ENCODE results near the gene PEX7. TPM values are rescaled to one million over a fixed set of nuclear protein-coding genes. Genes with fewer than 3 reads are reported as not detected.

Gene PEX7
- total and polyA plus RNA-seq, 2 donors from 2014 or later: 10.6 to 21.3 TPM

DNA sequence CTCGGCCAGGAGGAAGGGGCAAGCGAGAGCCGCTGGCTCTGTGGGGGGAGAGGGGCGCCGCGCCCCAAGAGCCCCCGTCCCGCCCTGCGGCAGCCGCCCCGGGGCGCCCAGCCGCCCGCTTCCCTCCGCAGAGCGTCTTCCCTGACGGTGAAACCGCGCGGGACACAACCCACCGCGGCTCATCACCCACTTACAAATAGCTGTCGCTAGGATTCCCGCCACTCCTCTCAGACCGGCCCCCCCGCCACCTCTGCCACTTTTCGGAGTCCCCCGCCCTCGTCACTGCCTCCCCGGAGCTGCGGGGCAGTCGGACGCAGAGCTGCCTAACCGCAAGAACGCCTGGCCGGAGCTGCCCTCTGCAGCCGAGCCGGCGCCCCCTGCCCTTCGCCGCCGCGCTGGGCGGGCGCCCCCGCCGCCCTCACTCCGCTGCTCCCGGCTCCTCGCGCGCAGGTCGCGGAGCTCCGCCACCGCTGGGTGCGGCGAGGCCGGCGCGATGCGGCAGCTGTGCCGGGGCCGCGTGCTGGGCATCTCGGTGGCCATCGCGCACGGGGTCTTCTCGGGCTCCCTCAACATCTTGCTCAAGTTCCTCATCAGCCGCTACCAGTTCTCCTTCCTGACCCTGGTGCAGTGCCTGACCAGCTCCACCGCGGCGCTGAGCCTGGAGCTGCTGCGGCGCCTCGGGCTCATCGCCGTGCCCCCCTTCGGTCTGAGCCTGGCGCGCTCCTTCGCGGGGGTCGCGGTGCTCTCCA is 99.7 kb downstream of the PEX7 start, which contains the start of gene SLC35D3:
TSS of gene SLC35D3 (plus strand) at position 366 of the 749 bp plus-strand sequence. CDS start at position 494, 128 bp downstream.
- peak within 1 kb of the TSS in 2 of 3 donors; percentile 40 to 50 for H3K4me3 ChIP-seq (ENCODE audit: low read length in 3 of 3)
- peak in 4 of 5 donors; percentile 49 to 69 (median 52) for DNase-seq
- no peaks in the 10 kb centered on the region for H3K9me3 ChIP-seq (ENCODE audit: control insufficient read depth in 2 of 3, insufficient read depth in 1 of 3, low read length in 3 of 3)
- peaks cover 3 to 16% (median 10%) of the 10 kb centered on the region in 3 donors for H3K4me1 ChIP-seq (ENCODE audit: control insufficient read depth in 2 of 3, insufficient read depth in 2 of 3, low read depth in 1 of 3, low read length in 3 of 3)
- peaks cover 21% of the 10 kb centered on the region for H3K27me3 ChIP-seq (ENCODE audit: control insufficient read depth, insufficient read depth, low read length)
- intact Hi-C loops (cut with DNase I): no loop called here
- TF ChIP-seq, protein P1, sequence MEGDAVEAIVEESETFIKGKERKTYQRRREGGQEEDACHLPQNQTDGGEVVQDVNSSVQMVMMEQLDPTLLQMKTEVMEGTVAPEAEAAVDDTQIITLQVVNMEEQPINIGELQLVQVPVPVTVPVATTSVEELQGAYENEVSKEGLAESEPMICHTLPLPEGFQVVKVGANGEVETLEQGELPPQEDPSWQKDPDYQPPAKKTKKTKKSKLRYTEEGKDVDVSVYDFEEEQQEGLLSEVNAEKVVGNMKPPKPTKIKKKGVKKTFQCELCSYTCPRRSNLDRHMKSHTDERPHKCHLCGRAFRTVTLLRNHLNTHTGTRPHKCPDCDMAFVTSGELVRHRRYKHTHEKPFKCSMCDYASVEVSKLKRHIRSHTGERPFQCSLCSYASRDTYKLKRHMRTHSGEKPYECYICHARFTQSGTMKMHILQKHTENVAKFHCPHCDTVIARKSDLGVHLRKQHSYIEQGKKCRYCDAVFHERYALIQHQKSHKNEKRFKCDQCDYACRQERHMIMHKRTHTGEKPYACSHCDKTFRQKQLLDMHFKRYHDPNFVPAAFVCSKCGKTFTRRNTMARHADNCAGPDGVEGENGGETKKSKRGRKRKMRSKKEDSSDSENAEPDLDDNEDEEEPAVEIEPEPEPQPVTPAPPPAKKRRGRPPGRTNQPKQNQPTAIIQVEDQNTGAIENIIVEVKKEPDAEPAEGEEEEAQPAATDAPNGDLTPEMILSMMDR (IDR thresholded peaks at IDR 0.05; ENCODE audit: borderline replicate concordance, extremely low read depth, insufficient read depth): no peak
- H3K9ac ChIP-seq (ENCODE audit: low read length in 3 of 3): no peak within 1 kb of the TSS
- FAIRE-seq: no peak
- no peaks in the 10 kb centered on the region for H3K36me3 ChIP-seq (ENCODE audit: control insufficient read depth in 2 of 3, insufficient read depth in 3 of 3, low read length in 3 of 3)
- H3K27ac ChIP-seq (ENCODE audit: low read depth in 2 of 2, low read length in 2 of 2): no peak within 1 kb of the TSS

DNA sequence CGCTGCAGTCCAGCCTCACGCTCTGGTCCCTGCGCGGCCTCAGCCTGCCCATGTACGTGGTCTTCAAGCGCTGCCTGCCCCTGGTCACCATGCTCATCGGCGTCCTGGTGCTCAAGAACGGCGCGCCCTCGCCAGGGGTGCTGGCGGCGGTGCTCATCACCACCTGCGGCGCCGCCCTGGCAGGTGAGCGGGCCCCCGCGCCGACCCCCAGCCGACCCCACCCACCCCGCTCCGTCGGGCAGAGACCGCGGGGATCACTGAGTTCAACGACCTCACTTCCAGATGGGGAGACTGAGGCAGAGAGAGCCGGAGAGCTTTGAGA is 100.3 kb downstream of the PEX7 start:
- Histone ChIP-seq H3K9me3 (ENCODE audit: control insufficient read depth in 2 of 3, insufficient read depth in 1 of 3, low read length in 3 of 3) (no peaks in the 10 kb centered on the region), H3K9ac (ENCODE audit: low read length in 3 of 3) (no peak overlapping the region), H3K4me3 (ENCODE audit: low read length in 3 of 3) (no peak overlapping the region), H3K4me1 (ENCODE audit: control insufficient read depth in 2 of 3, insufficient read depth in 2 of 3, low read depth in 1 of 3, low read length in 3 of 3) (peaks cover 3 to 16% (median 10%) of the 10 kb centered on the region in 3 donors), H3K36me3 (ENCODE audit: control insufficient read depth in 2 of 3, insufficient read depth in 3 of 3, low read length in 3 of 3) (no peaks in the 10 kb centered on the region), H3K27ac (ENCODE audit: low read depth in 2 of 2, low read length in 2 of 2) (no peak overlapping the region), H3K27me3 (ENCODE audit: control insufficient read depth, insufficient read depth, low read length) (peaks cover 21% of the 10 kb centered on the region)
- intact Hi-C loops (cut with DNase I): no loop called here
- FAIRE-seq: no peak
- TF ChIP-seq, protein P1 (IDR thresholded peaks at IDR 0.05; ENCODE audit: borderline replicate concordance, extremely low read depth, insufficient read depth): no peak
- DNase-seq: peak in 1 of 5 donors; percentile 65

DNA sequence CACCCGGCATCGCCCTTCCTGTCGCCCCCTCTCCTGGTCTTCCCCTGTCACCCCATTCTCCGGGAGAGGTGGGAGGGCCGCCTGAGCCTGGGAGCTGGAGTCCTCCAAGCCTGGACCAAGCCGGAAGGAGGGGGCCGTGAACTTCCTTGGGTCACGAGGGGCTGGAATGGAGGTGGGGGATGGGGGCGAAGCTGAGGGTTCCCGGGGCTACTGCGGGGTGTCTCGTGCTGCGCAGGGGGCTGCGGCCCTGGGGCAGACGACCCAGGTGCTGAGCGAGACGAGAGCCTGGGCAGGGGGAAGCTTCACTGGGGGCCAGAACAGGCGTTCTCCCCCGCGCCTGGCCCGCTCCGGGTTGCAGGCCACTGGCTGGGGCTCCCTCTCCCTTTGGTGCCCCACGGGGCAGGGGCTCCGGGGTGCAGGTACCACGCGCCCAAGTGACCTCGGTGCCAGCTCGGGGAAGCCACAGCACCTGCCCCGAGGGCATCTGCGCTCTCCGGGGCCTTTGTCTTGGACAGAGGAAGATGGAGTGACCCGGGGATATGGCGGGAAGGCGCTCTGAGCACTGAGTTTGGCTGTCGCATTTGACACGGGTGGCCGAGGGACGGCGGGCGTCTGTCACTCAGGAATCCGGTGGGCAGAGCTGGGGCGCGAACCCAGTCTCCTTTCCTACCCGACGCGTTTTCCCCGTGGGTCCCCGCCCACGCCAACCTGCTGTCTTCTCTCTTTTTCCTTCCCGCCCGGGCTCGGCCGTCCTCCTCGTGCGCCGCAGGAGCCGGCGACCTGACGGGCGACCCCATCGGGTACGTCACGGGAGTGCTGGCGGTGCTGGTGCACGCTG is 100.9 kb downstream of the PEX7 start:
- FAIRE-seq (no peak), DNase-seq (peak; percentile 17 to 70 (median 45))
- H3K9ac ChIP-seq (ENCODE audit: low read length in 3 of 3): no peak overlapping the region
- intact Hi-C loops (cut with DNase I): no loop called here
- TF ChIP-seq, protein P1 (IDR thresholded peaks at IDR 0.05; ENCODE audit: borderline replicate concordance, extremely low read depth, insufficient read depth): no peak
- no peaks in the 10 kb centered on the region for H3K36me3 ChIP-seq (ENCODE audit: control insufficient read depth in 2 of 3, insufficient read depth in 3 of 3, low read length in 3 of 3)
- H3K4me3 ChIP-seq (ENCODE audit: low read length in 3 of 3): no peak overlapping the region
- H3K27ac ChIP-seq (ENCODE audit: low read depth in 2 of 2, low read length in 2 of 2): no peak overlapping the region
- no peaks in the 10 kb centered on the region for H3K9me3 ChIP-seq (ENCODE audit: control insufficient read depth in 2 of 3, insufficient read depth in 1 of 3, low read length in 3 of 3)
- peaks cover 3 to 16% (median 10%) of the 10 kb centered on the region in 3 donors for H3K4me1 ChIP-seq (ENCODE audit: control insufficient read depth in 2 of 3, insufficient read depth in 2 of 3, low read depth in 1 of 3, low read length in 3 of 3)
- H3K27me3 ChIP-seq (ENCODE audit: control insufficient read depth, insufficient read depth, low read length): peaks cover 21% of the 10 kb centered on the region

Measured in kidney (tissue), 14 donors.